ENCODE results near the gene RBM46.
"Not testable (repeated sequence)": the region's sequence is repeated elsewhere in the genome, so short reads cannot be mapped to it uniquely, and the experiment has no call there.

Gene RBM46

GRCh38 chr4:154836513-154836912 is 55.4 kb downstream of the RBM46 start:
- no peak for DNase-seq (ENCODE audit: low spot score)

- no peak for DNase-seq (ENCODE audit: low spot score)
Measured at GRCh38 chr4:154838155-154838554, 57.1 kb downstream of the RBM46 start.

GRCh38 chr4:154838694-154839093 is 57.6 kb downstream of the RBM46 start:
- DNase-seq (ENCODE audit: low spot score): no peak

GRCh38 chr4:154854362-154854761 is 73.3 kb downstream of the RBM46 start:
- peak; percentile 4 for DNase-seq (ENCODE audit: low spot score)

GRCh38 chr4:154858166-154858565 is 77.1 kb downstream of the RBM46 start:
- DNase-seq (ENCODE audit: low spot score): no peak

- DNase-seq (ENCODE audit: low spot score): no peak
Measured at GRCh38 chr4:154868414-154869194, 87.5 kb downstream of the RBM46 start.

GRCh38 chr4:154869301-154869700 is 88.2 kb downstream of the RBM46 start:
- no peak for DNase-seq (ENCODE audit: low spot score)

GRCh38 chr4:154872198-154872597 is 91.1 kb downstream of the RBM46 start:
- no peak for DNase-seq (ENCODE audit: low spot score)

- DNase-seq (ENCODE audit: low spot score): not testable (repeated sequence)
Measured at GRCh38 chr4:154874049-154874448, 93.0 kb downstream of the RBM46 start.

GRCh38 chr4:154877110-154877760 is 96.2 kb downstream of the RBM46 start:
- peak; percentile 22 for DNase-seq (ENCODE audit: low spot score)

Small RNA genes within 50 kb of the gene (small RNA-seq; reads per million reads assigned to genes)
- gene RNU2-44P (0.50 to 1.3 reads per million in 2 experiments), gene RNU2-66P (0.05 to 0.44 reads per million in 2 experiments)
